DOHH2 (cell line): ENCODE measurements around the gene CAP1.

Source experiments
- H3F3A ChIP-seq: fragments of 200-600 bp; sonication (generic), shearing (Covaris generic); 2 replicates; pipeline ENCODE4 v1.6.0; 2016; ENCODE audit warnings: antibody characterized with exemption, mild to moderate bottlenecking; ENCODE audit not compliant: control insufficient read depth, insufficient read depth
- H3K27ac ChIP-seq: fragments of 200-600 bp; sonication (generic); 2 replicates; pipeline ENCODE4 v1.5.1; 2014; ENCODE audit warnings: low read depth, mild to moderate bottlenecking, low read length, moderate library complexity
- H3K27me3 ChIP-seq: fragments of 200-600 bp; sonication (generic); 2 replicates; pipeline ENCODE4 v1.6.1; 2014; ENCODE audit warnings: mild to moderate bottlenecking, low read length, mixed read lengths; ENCODE audit not compliant: control insufficient read depth
- H3K36me3 ChIP-seq: fragments of 200-600 bp; sonication (generic); 2 replicates; pipeline ENCODE4 v1.6.1; 2014; ENCODE audit warnings: mild to moderate bottlenecking, low read length, moderate library complexity, mixed read lengths; ENCODE audit not compliant: control insufficient read depth
- H3K4me1 ChIP-seq: fragments of 200-600 bp; sonication (generic); 2 replicates; pipeline ENCODE4 v1.6.1; 2014; ENCODE audit warnings: mild to moderate bottlenecking, low read length, mixed read lengths; ENCODE audit not compliant: control insufficient read depth
- H3K4me2 ChIP-seq: fragments of 200-600 bp; sonication (generic); 2 replicates; pipeline ENCODE4 v1.6.0; 2014; ENCODE audit warnings: mild to moderate bottlenecking, low read length, moderate library complexity
- H3K4me3 ChIP-seq: fragments of 200-600 bp; sonication (generic); 2 replicates; pipeline ENCODE4 v1.5.1; 2014; ENCODE audit warnings: mild to moderate bottlenecking, low read length, mixed read lengths
- H3K79me2 ChIP-seq: fragments of 200-600 bp; sonication (generic); 2 replicates; pipeline ENCODE4 v1.6.1; 2014; ENCODE audit warnings: mild to moderate bottlenecking, low read length, mixed read lengths; ENCODE audit not compliant: control insufficient read depth
- H3K9me2 ChIP-seq: fragments of 200-600 bp; sonication (generic); replicated peaks from 2 replicates; pipeline ENCODE4 v1.6.1; 2014; ENCODE audit warnings: mild to moderate bottlenecking, low read length, mixed read lengths; ENCODE audit not compliant: control insufficient read depth
- H3K9me3 ChIP-seq: fragments of 200-600 bp; sonication (generic); 2 replicates; pipeline ENCODE4 v1.6.1; 2014; ENCODE audit warnings: antibody characterized with exemption, low read length, mixed read lengths; ENCODE audit not compliant: control insufficient read depth, insufficient read depth
- H4K20me1 ChIP-seq: fragments of 200-600 bp; sonication (generic); 2 replicates; pipeline ENCODE4 v1.6.0; 2014; ENCODE audit warnings: low read depth, mild to moderate bottlenecking, antibody characterized with exemption, low read length, moderate library complexity; ENCODE audit not compliant: control insufficient read depth, insufficient read depth
- CTCF ChIP-seq: fragments of 200-600 bp; sonication (generic); IDR thresholded peaks from one replicate; pipeline ENCODE4 v1.5.1; 2014; ENCODE audit warnings: antibody characterized with exemption, mild to moderate bottlenecking, low read depth, low read length; ENCODE audit not compliant: poor library complexity, severe bottlenecking
- EZH2phosphoT487 ChIP-seq: fragments of 200-600 bp; sonication (generic); IDR thresholded peaks from 2 replicates; pipeline ENCODE4 v1.6.1; 2017; ENCODE audit warnings: borderline replicate concordance, mild to moderate bottlenecking, antibody characterized with exemption, low read length, moderate library complexity, mixed read lengths

The CAP1 gene

GRCh38 chr1:40076895-40077312 is 36.4 kb downstream of the CAP1 start:
- Histone ChIP-seq H3K4me1 (peaks cover 5% of the 10 kb centered on the region; the same call in 1 of the 2 replicates), H3K27me3 (no peaks in the 10 kb centered on the region), H3K36me3 (peaks cover 68% of the 10 kb centered on the region), H4K20me1 (no peaks in the 10 kb centered on the region), H3K9me3 (no peaks in the 10 kb centered on the region), H3K79me2 (no peaks in the 10 kb centered on the region), H3K4me3 (no peak overlapping the region), H3K4me2 (no peak overlapping the region), H3K9me2 (no peaks in the 10 kb centered on the region), H3F3A (peaks cover 10% of the 10 kb centered on the region; the same call in 1 of the 2 replicates), H3K27ac (no peak overlapping the region)
- no peak for TF ChIP-seq EZH2phosphoT487
- no peak for TF ChIP-seq CTCF

GRCh38 chr1:40078512-40079333 is 38.2 kb downstream of the CAP1 start:
- no peaks in the 10 kb centered on the region for H3K27me3 ChIP-seq
- no peaks in the 10 kb centered on the region for H3K9me3 ChIP-seq
- H3K4me3 ChIP-seq, result no peak overlapping the region
- H3K27ac ChIP-seq, result no peak overlapping the region
- TF ChIP-seq CTCF (peak; percentile 75), EZH2phosphoT487 (no peak)
- no peak overlapping the region for H3K4me2 ChIP-seq
- no peaks in the 10 kb centered on the region for H3K79me2 ChIP-seq
- H3K4me1 ChIP-seq, result peaks cover 5% of the 10 kb centered on the region; the same call in 1 of the 2 replicates
- H3K9me2 ChIP-seq, result no peaks in the 10 kb centered on the region
- peaks cover 10% of the 10 kb centered on the region; the same call in 1 of the 2 replicates for H3F3A ChIP-seq
- H4K20me1 ChIP-seq, result no peaks in the 10 kb centered on the region
- H3K36me3 ChIP-seq, result peaks cover 53% of the 10 kb centered on the region

- no peaks in the 10 kb centered on the region for H4K20me1 ChIP-seq
- H3K4me1 ChIP-seq, result peaks cover 5% of the 10 kb centered on the region; the same call in 1 of the 2 replicates
- H3K4me3 ChIP-seq, result no peak overlapping the region
- H3K9me3 ChIP-seq, result no peaks in the 10 kb centered on the region
- no peaks in the 10 kb centered on the region for H3K79me2 ChIP-seq
- H3K27ac ChIP-seq, result no peak overlapping the region
- H3K27me3 ChIP-seq, result no peaks in the 10 kb centered on the region
- no peak overlapping the region for H3K4me2 ChIP-seq
- peaks cover 10% of the 10 kb centered on the region; the same call in 1 of the 2 replicates for H3F3A ChIP-seq
- peaks cover 48% of the 10 kb centered on the region for H3K36me3 ChIP-seq
- no peak for TF ChIP-seq EZH2phosphoT487
- no peak for TF ChIP-seq CTCF
- H3K9me2 ChIP-seq, result no peaks in the 10 kb centered on the region
Observed at GRCh38 chr1:40079774-40080400, 39.4 kb downstream of the CAP1 start.
